Gastrocnemius medialis (tissue), 4 donors: ENCODE results near the gene KIF1A.

ENCODE experiments used
- POLR2A ChIP-seq, 2 donors: fragments of 450-650 bp; IDR thresholded peaks; one replicate each; pipeline ENCODE4 v1.6.1; 2017; ENCODE audit warnings: antibody characterized with exemption in 2 of 2, mild to moderate bottlenecking in 2 of 2, moderate library complexity in 2 of 2
- TF ChIP-seq, protein P1 (sequence below), 5 experiments: fragments of 450-650 bp in 3 of 5; fragments of 200-600 bp in 2 of 5; sonication (generic) in 2 of 5; IDR thresholded peaks in 4 of 5; conservative IDR thresholded peaks in 1 of 5; 1 replicate in 4 of 5; 2 replicates in 1 of 5; pipeline ENCODE4 v1.5.1; 2016 to 2019; ENCODE audit warnings: antibody characterized with exemption in 5 of 5, mild to moderate bottlenecking in 3 of 5, moderate library complexity in 3 of 5

DNA sequence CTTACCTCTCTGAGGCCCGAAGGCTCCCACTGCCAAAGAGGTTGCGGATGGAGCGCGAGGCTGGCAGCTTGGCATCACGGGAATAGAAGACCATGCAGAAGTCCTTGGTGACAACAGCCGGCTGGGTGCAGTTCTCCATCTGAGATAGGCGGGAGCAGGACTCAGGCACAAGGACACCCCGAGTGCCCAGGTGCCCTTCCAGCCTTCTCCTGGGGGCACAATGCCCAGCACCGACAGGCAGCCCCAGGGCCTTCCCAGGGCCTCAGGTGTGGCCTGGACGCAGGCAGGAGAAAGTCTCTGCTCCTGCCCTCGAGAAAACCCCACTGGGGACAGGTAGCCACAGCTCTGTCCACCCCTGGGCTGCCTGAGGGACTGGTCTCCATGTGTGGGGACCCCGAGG is 94.8 kb downstream of the KIF1A start:
- TF ChIP-seq, protein P1, sequence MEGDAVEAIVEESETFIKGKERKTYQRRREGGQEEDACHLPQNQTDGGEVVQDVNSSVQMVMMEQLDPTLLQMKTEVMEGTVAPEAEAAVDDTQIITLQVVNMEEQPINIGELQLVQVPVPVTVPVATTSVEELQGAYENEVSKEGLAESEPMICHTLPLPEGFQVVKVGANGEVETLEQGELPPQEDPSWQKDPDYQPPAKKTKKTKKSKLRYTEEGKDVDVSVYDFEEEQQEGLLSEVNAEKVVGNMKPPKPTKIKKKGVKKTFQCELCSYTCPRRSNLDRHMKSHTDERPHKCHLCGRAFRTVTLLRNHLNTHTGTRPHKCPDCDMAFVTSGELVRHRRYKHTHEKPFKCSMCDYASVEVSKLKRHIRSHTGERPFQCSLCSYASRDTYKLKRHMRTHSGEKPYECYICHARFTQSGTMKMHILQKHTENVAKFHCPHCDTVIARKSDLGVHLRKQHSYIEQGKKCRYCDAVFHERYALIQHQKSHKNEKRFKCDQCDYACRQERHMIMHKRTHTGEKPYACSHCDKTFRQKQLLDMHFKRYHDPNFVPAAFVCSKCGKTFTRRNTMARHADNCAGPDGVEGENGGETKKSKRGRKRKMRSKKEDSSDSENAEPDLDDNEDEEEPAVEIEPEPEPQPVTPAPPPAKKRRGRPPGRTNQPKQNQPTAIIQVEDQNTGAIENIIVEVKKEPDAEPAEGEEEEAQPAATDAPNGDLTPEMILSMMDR (IDR thresholded peaks at IDR 0.05 in 4 of 5, conservative IDR thresholded peaks at IDR 0.05 in 1 of 5): no peak
- no peak for TF ChIP-seq POLR2A (IDR thresholded peaks at IDR 0.05)
